Fibroblast of peridontal ligament (primary cell): ENCODE measurements around the gene GPR132.
"Not testable (repeated sequence)": the region's sequence is repeated elsewhere in the genome, so short reads cannot be mapped to it uniquely, and the experiment has no call there.

Experiments
- DNase-seq: peaks from one replicate; pipeline ENCODE4 v3.0.0-alpha.2; 2010; ENCODE audit errors: extremely low read depth

The GPR132 gene

DNA sequence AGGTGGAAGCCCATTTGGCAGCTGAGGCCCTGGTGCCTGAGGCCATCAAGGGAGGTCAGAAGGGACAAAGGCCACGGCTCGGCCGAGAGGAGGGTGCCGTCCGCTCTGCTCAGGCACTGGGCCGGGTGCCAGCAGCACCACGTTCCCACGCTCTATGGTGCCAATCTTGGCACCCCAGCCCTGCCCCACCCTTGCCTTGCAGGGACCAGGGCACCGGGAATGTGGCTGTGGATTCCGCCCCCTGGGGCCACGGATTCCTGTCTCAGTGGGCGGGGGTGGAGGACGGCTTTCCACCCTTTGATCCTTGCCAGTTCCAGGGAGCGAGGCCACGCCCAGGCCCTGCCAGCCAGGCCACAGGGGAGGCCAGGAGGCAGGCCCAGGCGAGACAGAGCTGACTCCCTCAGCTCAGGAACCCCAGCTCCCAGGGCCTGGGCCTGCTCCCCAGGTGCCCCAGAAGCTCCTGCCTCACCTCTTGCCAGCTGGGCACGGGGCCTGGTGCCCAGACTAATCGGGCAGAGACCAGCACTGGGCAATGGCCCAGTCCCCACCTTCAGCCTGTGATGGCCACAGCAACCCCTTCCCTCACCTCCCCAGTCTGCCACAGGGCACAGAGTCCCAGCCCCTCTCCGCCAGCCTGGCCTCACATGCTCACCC, 26.4 kb upstream of the GPR132 start:
- DNase-seq, result no peak

- no peak for DNase-seq
Measured at GRCh38 chr14:105091054-105091516, 25.9 kb upstream of the GPR132 start.

DNA sequence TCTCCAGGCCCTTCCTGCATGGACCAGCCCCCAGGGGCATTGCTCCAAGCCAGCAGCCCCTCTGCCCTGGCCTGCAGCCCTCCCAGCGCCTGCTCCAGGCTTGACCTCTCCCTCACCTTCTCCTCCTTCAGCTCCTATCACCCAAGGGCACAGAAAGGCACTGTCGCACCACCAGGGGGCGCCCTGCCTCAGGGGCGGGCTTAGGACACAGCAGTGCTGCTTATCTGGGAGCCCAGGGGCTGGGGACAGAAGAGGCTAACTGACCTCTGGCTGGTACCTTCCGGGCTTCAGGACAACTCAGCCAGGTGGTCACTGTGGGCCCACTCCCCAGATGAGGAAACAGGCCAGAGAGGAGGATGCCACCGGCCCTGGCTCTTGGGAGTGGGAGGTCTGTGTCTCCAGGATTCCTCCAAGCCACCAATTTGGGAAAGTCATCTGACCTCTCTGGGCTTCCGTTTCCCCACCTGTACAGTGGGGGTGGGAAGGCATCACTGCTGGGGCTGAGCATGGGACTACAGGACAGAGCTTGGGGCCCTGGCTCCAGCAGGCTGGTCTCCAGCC, 25.3 kb upstream of the GPR132 start:
- DNase-seq, result peak; percentile 63

GRCh38 chr14:105089746-105090492, 24.7 kb upstream of the GPR132 start:
- no peak for DNase-seq

DNA sequence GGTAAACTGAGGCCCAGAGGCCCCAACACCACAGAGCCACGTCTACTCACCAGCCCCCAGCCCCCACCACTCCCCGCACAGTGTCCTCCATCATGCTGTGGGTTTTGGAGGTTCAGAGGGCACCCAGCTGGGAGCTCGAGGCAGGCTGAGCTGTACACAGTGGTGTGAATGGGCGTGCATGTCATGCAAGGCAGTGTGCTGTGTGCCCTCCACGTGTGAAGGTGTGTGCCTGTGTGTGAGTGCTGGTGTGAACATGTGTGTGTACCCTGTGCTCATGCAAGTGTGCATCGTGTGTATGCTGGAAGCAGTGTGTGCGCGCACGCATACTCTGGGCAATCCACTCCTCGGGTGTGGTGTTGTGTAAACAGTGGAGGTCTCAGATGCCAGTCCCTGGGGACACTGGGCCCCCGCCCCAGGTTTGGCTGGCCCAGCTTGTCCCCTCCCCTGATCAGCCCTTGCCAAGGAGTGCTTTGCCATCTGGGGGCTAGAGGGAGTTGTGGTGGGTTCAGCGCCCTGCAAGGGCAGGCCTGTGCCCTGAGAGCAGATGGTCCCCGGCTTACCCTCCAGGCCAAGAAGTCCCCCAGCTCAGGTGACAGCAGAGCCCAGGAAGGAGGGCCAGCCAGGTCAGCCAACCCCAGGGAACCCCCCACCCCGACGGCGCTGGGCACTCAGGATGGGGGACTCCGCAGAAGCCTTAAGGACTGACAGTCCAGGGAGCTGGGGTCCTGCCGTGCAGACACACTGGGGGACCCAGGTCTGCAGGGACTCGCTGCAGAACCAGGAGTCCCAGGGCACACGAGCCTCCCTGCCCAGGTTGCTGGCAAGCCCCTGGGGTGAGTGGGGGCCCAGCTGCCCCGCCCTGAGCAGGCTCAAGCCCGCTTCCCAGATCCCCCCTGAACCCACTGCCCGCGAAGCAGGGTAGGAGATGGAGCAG, 23.8 kb upstream of the GPR132 start:
- DNase-seq, result no peak

DNA sequence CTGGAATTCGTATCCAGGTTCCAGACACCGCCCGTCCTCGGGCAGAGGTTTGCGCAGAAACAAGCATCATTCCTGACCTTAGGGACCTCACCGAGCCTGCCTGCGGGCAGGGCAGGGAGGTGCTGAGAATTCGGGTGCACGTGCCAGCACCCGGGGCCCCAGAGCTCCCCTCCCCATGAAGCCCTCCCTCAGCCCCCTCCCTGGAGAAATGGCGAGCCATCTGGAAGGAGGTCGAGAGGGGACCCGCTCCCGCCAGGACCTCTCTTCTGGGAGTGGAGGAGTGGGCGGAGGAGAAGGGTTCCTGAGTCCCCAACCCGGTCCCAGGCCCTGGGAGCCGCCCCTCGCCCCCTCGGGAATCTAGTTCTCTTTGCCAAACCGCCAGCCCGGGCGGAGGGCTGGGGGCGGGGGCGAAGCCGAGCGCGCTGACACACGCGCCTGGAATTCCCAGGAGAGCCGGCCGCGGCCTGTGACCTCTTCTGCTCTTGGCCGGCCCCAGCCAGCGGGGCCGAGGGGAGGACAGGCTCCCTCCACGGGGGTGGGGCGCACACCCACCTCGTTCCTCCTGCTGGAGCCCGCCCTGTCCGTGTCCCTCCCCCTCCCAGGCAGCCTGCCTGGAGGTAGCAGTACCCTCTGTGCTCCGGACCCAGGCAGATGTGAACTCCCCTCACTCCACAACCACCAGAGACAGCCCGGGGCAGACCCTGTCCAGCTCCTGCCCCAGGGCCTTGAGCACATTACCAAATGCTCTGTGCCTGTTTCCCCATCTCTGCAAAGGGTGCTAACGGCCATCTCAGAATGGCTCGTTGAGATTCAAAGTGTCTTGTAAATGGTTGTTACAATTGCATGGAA, 23.0 kb upstream of the GPR132 start:
- DNase-seq, result peak; percentile 47

DNA sequence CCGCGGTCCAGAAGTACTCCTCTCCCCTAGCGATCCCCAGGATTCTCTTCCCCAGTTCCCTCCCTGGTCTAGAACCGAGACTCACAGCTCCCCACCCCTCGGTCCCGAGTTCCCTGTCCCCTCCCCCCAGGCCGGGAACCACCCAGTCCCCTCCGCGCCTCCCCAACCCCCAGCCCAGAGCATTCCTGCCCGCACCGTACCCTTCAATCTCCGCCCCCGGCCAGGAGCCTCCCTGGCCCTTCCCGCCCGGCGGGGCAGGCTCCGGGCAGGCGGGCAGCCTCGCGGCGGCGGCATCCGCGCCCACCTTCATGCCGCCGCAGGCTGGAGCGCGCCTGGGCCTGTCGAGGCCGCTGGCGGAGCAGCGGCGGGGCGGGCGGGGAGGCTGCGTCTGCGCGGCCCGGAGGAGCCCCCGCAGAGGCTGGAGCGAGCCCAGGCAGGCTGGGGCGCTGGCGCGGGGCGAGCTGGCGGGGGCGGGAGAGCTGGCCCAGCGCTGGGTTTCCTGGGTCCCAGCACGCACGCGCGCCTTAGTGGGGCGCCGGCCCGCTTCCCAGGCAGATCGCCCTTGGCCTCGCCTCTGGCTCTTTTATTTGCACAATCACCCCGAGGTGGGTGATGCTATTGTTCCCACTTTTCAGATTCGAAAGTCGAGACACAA, 22.2 kb upstream of the GPR132 start:
- DNase-seq, result peak; percentile 46

GRCh38 chr14:105086833-105087307, 21.6 kb upstream of the GPR132 start:
- DNase-seq, result peak; percentile 51

- DNase-seq, result no peak
Measured at GRCh38 chr14:105085766-105086165, 20.5 kb upstream of the GPR132 start.

DNA sequence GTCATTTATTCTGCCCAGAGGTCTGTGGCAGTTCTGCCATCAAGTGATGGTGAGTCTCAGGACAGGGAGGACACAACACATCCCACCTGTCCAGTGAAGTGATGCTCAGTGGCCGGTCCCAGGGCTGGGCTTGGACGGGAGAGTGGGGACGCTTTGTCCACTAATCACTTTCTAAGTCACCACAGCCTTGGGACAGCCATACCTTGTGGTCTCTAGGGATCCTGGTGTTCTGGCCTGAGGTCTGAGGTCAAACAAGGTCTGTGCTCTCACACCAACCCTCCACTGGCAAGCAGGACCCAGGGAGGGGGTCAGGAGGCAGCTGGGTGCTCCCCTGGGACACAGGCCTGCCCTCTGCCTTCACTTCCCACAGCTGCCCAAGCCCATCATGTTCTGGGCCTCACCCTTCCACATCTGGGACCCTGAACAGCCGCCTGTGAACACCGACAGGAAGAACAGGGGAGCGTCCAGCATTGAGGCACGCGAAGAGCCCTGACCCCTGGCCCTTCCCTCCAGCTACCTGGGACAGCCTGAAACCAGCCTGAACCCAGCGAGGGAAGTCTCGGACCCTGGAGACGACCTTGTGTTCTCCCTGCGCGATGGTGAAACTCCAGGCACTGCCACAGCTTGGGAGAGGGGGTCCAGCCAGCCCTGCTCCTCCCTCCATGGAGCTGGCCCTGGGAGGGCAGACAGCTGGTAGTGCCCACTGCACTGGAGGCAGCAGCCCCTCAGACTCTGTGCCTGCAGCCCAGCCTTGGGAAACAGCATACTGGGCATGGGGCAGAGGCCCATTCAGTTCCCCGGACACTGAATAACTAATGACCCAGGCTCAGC, 19.7 kb upstream of the GPR132 start:
- no peak for DNase-seq

- DNase-seq, result no peak
Measured at GRCh38 chr14:105083926-105084685, 18.9 kb upstream of the GPR132 start.

DNA sequence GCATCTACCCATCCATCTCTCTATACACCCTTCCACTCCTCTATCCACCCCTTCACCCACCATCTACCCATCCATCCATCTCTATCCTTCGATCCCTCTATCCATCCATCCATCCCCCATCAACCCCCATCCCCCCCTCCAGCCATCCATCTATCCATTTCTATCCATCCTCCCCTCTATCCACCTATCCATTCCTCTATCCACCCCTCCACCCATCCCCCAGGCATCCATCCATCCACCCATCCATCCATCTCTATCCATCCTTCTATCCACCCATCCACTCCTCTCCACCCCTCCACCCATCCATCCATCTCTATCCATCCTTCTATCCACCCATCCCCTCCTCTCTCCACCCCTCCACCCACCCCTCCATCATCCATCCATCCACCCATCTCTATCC, 17.5 kb upstream of the GPR132 start:
- DNase-seq, result no peak

GRCh38 chr14:105081473-105081872, 16.2 kb upstream of the GPR132 start:
- DNase-seq, result not testable (repeated sequence)

GRCh38 chr14:105080161-105080560, 14.9 kb upstream of the GPR132 start:
- no peak for DNase-seq

DNA sequence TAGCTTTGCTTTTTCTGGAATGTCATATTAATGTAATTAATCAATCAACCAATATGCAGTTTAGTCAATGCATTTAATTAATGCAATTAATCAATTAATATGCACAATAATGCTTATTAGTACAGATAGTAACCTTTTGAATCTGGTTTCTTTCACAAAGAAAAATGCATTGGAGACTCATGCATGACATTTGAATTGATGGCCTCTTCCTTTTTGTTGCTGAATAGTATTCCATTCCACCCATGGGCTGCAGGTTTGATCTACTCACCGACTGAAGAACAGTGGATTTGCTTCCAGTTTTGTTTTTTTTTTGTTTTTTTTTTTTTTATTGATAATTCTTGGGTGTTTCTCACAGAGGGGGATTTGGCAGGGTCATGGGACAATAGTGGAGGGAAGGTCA, 13.1 kb upstream of the GPR132 start:
- no peak for DNase-seq

DNA sequence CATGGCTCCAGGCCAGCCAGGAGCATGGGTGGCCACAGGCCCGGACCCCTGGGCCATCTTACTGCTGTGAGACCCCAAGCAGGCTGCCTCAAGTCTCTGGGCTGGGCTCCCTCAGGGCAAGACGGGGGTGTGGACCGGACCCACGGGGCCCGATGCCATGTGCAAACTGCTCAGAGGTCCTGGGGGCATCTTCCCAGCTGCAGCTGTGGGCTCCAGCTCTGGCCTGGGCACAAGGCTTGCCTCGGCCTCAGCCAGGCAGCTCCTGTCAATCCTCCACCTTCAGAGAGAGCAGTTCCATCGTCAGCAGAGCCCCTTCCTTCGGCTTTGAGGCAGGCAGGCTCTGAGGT, 12.4 kb upstream of the GPR132 start:
- DNase-seq, result no peak

GRCh38 chr14:105076805-105077648, 11.8 kb upstream of the GPR132 start:
- no peak for DNase-seq

GRCh38 chr14:105076296-105076804, 11.1 kb upstream of the GPR132 start:
- no peak for DNase-seq
